ENCODE data around the gene MRPL4. TPM values are rescaled to one million over a fixed set of nuclear protein-coding genes. Genes with fewer than 3 reads are reported as not detected.

The MRPL4 gene
- total and polyA plus RNA-seq, 2 of the 13 experiments (the other 11 are each of a cell fraction or from before 2014, with no cell fraction given) = 40.6 to 42.5 TPM

GRCh38 chr19:10269333-10270179 is 17.5 kb downstream of the MRPL4 start (continued):
- TF ChIP-seq NFAT5 (CRISPR knock-in tag; IDR thresholded peaks at IDR 0.05) (no peak), PHB2 (IDR thresholded peaks at IDR 0.05; ENCODE audit: partially characterized antibody) (no peak), GLMP (CRISPR knock-in tag; IDR thresholded peaks at IDR 0.05; ENCODE audit: borderline replicate concordance) (no peak), TSC22D2 (CRISPR knock-in tag; IDR thresholded peaks at IDR 0.05; ENCODE audit: borderline replicate concordance) (no peak), MED13 (CRISPR knock-in tag; IDR thresholded peaks at IDR 0.05) (no peak), ZNF629 (CRISPR knock-in tag; conservative IDR thresholded peaks at IDR 0.05) (no peak), TCF7L2 (IDR thresholded peaks at IDR 0.05; ENCODE audit: low read depth, low read length) (no peak), U2AF2 (IDR thresholded peaks at IDR 0.05; ENCODE audit: low read depth, low read length) (no peak), MTA3 (CRISPR knock-in tag; IDR thresholded peaks at IDR 0.05) (no peak), ZSCAN20 (CRISPR knock-in tag; IDR thresholded peaks at IDR 0.05; ENCODE audit: borderline replicate concordance) (no peak), TEF (CRISPR knock-in tag; IDR thresholded peaks at IDR 0.05) (no peak), GTF2F1 (IDR thresholded peaks at IDR 0.05; ENCODE audit: low read length) (no peak), FOSL1 (CRISPR knock-in tag; IDR thresholded peaks at IDR 0.05; ENCODE audit: borderline replicate concordance) (no peak), FOXP4 (CRISPR knock-in tag; IDR thresholded peaks at IDR 0.05) (no peak), CCDC6 (CRISPR knock-in tag; IDR thresholded peaks at IDR 0.05) (no peak), JARID2 (CRISPR knock-in tag; IDR thresholded peaks at IDR 0.05; ENCODE audit: insufficient replicate concordance) (no peak), MTF1 (CRISPR knock-in tag; IDR thresholded peaks at IDR 0.05) (no peak)

Data from HepG2 (cell line).